Right lobe of liver (tissue), 4 donors: ENCODE measurements around the gene GSTM2.

Source experiments
- POLR2A ChIP-seq: fragments of 450-650 bp; IDR thresholded peaks from one replicate; pipeline ENCODE4 v1.6.1; 2017; ENCODE audit warnings: antibody characterized with exemption, mild to moderate bottlenecking
- TF ChIP-seq, protein P1 (sequence below), 4 donors: fragments of 200-600 bp in 3 of 4; fragments of 450-650 bp in 1 of 4; IDR thresholded peaks; one replicate each; pipeline versions ENCODE4 v1.5.1 to v1.8.0; 2016 to 2022; ENCODE audit warnings: antibody characterized with exemption in 4 of 4, mild to moderate bottlenecking in 2 of 4
- donor health status: DM: no; HTN: no; CAD: no.
- donor health status: DM: no; HTN: no; CAD: no.
- donor health status: DM: no; HTN: yes; CAD: no.

- TF ChIP-seq, protein P1, sequence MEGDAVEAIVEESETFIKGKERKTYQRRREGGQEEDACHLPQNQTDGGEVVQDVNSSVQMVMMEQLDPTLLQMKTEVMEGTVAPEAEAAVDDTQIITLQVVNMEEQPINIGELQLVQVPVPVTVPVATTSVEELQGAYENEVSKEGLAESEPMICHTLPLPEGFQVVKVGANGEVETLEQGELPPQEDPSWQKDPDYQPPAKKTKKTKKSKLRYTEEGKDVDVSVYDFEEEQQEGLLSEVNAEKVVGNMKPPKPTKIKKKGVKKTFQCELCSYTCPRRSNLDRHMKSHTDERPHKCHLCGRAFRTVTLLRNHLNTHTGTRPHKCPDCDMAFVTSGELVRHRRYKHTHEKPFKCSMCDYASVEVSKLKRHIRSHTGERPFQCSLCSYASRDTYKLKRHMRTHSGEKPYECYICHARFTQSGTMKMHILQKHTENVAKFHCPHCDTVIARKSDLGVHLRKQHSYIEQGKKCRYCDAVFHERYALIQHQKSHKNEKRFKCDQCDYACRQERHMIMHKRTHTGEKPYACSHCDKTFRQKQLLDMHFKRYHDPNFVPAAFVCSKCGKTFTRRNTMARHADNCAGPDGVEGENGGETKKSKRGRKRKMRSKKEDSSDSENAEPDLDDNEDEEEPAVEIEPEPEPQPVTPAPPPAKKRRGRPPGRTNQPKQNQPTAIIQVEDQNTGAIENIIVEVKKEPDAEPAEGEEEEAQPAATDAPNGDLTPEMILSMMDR (IDR thresholded peaks at IDR 0.05): no peak
- no peak for TF ChIP-seq POLR2A
Observed at GRCh38 chr1:109631513-109632505, 36.0 kb upstream of the GSTM2 start.
